ENCODE results near the gene MNAT1.
"Not testable (repeated sequence)": the region's sequence is repeated elsewhere in the genome, so short reads cannot be mapped to it uniquely, and the experiment has no call there.

Gene MNAT1

DNA sequence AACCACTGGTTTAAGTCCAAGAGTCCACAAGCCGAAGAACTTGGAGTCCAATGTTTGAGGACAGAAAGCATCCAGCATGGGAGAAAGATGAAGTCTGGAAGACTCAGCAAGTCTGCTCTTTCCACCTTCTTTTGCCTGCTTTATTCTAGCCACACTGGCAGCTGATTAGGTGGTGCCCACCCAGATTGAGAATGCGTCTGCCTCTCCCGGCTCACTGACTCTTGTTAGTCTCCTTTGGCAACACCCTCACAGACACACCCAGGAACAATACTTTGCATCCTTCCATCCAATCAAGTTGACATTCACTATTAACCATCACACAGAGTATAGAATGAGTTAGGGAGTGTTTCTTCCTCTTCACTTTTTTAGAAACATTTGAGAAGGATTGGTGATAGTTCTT is 156.1 kb downstream of the MNAT1 start:
- DNase-seq, result not testable (repeated sequence)

DNA sequence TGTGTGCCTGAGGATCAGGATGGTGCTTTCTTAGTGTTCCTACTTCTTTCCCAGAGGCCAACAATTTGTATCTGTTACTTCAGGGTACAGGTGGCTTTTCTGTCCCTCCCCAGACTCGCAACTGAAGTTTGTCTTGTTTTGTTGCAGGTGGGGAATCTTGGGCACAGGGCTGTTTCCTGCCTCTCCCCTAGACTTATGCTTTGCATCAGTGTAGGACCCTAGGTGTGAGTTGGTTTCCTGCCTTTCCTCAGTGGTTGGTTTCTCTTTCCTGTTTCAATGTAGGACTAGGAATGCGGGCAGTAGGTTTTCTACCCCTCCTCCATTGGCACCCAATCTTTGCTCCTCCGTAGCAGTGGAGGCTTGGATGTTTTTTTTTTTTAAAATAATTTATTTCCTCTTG is 159.3 kb downstream of the MNAT1 start:
- DNase-seq, result no peak

DNA sequence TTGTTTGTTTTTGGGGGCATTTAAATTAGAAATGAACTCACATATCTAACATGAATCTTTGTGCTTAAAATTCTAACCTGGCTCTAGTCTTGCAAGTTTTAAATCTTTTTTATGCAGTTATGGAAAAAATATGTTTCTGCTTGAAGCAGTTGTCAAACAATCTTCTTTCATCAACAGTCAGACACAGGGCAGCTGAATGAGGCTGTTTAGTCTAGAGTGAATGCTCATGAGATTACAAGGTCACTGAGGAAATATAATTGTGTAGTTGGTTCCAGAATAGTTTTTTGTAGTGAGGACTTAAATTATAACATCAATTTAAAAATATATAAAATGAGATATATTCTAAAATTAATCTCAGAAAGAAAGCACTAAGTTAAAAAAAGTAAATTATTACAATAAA is 169.8 kb downstream of the MNAT1 start:
- no peak for DNase-seq

DNA sequence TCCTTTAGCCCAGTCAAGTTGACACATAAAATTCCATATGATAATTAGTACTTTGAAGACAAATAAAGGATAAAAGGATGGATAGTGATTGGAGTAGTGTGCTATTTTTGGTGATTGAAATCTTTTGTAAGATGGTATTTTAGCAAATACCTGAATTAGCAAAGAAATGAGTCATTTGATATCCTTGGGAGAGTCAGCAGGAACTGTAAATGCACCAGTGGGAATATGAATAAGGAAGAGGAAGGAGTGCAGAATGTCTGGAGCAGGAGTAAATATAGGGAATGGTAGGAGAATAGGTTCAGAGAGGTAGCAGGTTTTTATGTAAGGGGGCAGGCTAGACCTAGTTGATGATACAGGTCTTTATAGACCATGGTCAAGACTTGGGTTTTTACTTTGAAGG is 171.4 kb downstream of the MNAT1 start:
- no peak for DNase-seq

DNA sequence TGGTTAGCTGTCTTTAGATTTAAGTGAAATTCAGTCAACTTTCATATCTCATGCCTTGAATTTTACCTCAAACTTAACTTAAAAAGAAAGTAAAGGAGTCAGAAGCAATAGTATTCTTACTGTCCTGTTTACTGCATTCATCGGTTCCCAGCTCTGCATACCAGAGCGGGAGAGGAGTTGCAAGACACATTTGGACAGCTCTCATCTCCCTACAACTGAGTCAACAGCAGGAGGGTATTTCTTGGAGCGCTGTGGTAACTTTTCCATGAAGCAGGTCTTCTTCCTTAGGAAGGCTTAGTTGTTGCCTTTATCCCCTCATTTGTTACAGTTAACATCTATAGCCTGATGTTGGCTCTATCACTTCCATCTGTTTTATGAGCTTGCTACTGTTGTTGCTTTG is 181.2 kb downstream of the MNAT1 start:
- DNase-seq, result no peak

DNA sequence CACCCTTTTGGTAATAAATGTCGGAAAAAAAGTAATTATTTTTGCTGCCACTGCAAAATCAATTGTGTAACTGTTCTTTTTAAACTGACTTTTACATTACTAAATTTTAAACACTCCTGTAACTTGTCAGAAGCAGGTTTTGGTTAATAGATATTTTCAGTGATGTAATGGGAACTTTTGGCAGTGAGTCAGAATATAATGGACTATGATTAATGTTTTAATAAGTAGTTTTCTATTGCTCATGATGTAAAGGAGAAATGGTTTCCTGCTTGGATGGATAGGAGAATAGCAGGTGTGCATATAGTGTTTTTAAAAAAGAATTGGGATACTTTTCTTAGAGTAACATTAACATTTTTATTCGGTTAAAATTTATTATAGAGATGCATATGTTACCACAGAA is 187.5 kb downstream of the MNAT1 start:
- DNase-seq, result no peak

DNA sequence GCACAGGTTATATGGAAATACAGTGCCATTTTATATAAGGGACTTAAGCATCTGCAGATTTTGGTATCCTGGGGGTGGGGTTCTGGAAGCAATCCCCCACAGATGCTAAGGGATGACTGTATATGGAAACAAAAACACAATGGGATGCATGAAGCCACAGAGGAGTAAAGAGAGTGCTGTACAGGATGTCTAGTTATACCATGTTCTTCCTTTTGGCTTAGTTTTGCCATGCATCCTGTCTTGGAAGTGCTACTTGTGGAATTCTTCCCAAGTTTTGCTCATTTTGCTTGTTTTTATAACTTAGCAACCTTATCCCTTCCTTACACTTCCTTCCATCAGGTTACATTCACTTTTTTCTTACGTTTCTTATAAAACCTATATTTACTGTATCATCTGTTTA is 190.7 kb downstream of the MNAT1 start:
- DNase-seq, result no peak

DNA sequence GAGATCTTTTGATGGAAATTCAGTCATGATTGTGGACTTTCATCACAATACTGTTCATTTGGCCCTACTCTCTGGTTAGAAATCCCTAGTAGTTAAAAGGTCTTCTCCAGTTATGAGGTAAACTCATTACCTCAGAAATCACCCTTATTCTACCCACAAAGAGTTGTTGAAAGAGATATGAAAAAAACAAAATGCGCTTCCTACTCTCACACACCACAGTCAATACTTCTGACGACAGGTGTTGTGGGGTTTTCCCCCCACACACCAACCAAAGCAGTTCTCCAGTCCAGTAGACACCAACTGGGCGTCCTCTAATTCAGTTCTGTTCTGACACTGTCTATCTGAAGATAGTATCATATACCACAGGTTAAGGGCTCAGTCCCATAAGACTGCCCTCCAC is 191.4 kb downstream of the MNAT1 start:
- DNase-seq, result no peak

DNA sequence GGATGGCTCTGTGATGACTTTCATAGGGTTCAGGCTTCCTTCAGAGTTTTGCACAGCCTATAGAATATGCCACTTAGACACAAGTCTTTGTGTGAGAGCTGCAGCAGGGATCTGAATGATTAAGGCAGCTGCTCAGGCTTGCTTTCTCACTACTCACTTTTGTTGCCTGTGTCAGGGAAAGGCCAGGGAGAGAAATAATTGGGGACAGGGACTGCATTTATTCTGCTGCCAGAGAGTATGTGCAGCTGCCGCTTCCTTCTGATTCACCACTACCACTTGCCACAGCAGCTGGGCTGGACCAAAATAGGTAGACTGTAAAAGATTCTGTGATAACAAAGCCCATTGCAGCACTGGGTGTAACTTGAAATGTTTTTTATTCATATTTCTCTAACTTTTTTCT is 196.7 kb downstream of the MNAT1 start:
- DNase-seq, result no peak

DNA sequence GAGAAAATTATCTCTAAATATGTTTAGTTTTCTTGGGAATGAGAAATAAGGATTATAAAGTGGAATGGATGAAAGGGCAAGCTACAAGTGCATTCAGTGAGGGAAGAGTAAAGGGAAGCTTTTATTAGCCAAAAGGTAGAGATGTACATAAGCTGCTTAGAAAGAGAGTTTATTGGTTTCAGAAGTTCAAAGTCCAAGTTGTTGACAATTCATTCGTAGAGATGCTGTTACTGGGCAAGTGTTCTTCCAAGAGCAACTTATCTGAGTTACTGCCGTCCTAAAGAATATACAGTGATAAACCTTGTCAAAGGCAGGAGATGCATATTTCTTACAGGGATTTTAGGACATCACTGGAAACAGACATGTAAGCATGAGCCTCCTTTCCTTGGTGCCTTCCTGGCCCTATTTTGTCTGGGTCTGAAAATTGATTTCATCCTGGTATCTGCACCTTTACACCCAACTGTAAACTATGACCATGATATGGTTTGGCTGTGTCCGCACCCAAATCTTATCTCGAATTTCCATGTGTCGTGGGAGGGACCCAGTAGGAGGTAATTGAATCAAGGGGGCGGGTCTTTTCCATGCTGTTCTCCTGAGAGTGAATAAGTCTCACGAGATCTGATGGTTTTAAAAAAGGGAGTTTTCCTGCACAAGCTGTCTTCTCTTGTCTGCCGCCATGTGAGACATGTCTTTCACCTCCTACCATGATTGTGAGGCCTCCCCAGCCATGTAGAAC is 199.5 kb downstream of the MNAT1 start:
- DNase-seq, result no peak

DNA sequence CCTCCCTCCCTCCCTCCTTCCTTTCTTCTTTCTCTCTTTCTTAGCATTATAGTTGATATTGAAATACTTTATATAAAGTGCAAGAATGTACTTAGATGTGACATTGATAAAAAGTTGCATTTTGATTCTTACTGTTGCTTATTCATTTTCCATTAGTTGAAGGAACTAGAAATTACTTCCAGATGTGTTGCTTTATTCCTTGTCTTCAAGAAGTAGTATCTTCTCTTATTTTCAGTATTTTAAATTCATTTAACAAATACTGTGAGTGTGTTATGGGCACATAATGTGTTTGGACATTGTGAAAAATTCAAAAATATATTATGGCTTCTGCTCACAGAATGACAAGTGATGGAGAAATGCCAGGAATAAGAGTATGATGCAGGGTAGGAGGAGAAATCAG is 200.8 kb downstream of the MNAT1 start:
- no peak for DNase-seq

DNA sequence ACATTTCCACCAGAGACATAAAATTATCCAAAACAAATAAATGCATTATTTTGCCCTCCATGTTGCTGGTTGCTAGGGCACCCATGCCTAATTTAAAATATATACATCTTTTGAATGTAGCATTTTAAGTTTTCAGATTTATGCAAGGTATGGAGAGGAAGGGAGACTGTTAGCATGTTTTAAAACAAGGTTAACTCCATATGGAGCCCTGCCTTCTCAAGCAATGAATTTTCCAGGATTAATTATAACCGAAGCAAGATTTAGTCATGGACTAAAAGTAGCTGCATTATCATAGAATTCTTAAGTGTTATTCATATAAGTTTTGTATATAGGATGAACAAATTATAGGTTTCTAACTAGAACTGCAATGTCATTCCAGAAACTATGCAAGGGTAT is 209.1 kb downstream of the MNAT1 start:
- DNase-seq, result no peak

DNA sequence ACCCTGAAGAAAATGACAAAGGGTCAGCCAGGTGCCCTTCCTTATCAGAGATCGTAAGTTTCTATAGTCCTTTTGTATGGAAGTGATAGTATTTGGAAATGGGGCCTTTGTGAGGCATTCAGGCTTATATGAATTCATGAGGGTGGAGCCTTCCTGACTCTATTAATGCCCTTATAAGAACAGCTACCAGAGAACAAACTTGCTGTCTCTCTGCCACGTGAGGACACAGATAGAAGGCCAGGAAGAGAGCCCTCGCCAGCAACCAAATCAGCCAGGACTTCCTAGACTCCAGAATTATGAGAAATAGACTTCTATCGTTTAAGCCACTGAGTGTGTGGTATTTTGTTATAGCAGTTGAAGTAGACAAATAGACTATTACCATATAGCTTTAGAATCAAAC is 209.6 kb downstream of the MNAT1 start:
- no peak for DNase-seq

DNA sequence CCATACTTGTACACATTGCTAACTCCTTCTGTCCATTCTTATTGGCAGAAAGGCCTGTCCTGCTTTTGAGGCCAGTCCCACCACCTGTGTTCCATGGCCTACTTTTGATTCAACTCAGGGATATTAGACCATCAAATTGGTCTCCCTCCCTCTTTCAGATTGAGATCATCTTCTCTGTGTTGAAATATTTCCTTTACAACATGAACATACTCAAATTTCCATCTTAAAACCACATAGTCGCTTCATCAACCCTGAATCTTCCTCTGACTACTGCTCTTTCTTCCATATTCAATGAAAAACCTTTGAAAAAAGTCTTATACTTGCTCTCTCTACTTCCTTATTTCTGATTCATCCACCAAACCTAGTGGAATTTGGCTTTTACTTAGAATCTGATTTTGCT is 211.4 kb downstream of the MNAT1 start:
- peak; percentile 53 for DNase-seq

DNA sequence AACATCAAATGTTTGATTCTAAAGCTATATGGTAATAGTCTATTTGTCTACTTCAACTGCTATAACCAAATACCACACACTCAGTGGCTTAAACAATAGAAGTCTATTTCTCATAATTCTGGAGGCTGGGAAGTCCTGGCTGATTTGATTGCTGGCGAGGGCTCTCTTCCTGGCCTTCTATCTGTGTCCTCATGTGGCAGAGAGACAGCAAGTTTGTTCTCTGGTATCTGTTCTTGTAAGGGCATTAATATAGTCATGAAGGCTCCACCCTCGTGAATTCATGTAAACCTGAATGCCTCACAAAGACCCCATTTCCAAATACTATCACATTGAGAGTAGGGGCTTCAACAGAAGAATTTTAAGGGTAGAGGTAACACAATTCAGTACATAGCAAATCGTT is 212.2 kb downstream of the MNAT1 start:
- no peak for DNase-seq

DNA sequence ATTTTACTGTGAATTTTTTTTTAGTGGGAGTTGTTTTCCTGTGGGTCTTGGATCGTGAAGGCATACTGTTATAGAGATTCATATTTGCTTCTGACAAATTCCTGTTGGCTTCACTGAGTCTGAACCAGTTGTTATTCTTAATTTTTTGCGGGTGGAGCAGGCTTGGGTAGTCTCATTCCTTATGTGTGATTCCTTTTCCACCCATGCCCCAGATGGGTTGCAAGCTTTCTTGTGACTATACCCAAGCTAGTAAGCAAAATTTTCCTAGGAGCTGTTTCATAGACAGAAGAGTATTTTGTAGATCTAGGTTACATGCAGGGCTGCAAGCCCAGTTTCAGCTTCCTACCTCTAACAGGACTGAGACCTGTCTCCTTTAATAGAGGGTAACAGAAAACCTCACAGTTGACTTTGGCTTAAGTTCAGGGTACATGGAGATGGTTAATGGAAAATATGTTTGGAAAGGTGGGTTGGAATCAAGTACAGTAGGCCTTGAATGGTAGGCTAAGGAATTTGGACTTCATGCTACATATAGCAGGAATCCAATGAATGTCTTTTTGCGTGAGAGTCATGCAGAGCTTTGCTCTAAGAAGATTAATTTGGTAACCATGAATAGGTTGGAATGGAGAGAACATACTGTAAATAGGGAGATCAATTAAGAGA is 217.3 kb downstream of the MNAT1 start:
- DNase-seq, result no peak

DNA sequence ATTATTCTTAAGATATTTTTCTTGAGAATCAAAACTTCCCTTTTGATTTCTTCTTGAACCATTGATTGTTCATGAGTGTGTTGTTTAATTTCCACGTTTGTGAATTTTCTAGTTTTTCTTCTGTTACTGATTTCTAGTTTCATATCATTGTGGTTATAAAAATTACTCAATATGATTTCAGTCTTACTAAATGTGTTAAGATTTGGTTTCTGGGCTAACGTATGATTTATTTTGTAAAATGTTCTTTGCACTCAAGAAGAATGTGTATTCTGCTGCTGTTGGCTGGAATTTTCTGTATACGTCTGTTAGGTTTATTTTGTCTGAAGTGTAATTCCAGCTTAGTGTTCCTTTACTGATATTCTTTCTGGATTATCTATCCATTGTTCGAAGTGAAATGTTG is 221.6 kb downstream of the MNAT1 start:
- peak; percentile 42 for DNase-seq

DNA sequence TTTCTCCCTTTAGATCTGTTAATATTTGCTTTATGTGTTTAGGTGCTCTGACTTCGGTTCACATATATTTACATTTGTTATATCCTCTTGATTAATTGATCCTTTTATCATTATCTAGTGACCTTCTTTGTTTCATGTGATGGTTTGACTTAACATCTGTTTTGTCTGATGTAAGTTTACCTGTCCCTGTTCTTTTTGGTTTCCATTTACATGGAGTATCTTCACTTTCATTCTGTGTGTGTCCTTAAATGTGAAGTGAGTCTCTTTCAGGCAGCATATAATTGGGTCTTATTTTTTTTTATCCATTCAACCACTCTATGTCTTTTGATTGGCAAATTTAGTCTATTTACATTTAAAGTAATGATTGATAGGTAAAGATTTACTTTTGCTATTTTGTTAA is 222.1 kb downstream of the MNAT1 start:
- peak; percentile 18 for DNase-seq

DNA sequence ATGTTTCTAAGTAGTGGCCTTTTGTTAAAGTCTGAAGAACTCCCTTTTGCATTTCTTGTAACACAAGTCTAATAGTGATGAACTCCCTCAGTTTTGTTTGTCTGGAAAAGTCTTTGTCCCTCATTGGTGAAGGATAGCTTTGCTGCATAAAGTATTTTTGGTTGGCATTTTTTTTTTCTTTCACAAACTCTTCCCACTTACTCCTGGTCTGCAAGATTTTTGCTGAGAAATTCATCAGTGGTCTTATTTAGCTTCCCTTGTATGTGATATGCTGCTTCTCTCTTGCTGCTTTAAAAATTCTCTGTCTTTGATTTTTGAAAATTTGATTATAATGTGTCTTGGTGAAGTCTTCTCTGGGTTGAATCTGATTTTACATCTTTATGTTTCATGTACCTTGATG is 223.6 kb downstream of the MNAT1 start:
- no peak for DNase-seq

DNA sequence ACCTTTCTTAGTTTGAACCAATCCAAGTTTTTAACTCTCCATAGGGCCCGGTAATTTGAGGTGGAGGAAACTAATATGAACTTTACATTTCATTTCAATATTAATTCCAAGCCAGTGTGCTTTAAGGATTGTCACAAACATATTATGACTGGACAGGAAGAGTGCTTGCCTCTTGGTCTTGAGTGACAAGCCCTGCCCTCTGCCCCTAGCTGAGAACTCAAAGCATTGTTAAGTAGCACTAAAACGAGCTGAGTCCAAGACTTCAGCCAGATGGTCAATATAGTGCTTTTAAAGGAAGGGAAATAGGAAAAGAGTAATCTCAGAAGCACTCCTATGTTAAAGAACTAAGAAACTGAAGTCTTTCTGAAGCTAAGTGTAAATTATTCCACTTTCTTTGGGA is 229.2 kb downstream of the MNAT1 start:
- no peak for DNase-seq

DNA sequence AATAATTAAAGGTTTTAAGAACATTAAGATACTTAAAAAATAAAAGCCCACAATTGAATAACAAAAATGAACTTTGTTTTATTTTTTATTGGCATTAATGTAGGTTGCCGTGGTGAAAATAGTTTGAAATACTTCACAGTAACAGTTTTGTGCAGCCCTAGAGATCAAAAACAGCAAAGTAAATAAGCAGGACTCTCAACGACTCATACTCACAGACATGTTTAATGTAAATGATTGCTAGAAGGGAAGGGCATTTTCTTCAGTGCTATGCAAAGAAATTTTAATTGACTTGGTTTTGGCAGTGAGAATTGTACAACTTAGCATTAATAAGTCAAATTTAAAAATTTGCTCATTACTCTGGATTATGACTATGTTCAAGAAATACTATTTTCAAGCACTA is 230.3 kb downstream of the MNAT1 start:
- no peak for DNase-seq

DNA sequence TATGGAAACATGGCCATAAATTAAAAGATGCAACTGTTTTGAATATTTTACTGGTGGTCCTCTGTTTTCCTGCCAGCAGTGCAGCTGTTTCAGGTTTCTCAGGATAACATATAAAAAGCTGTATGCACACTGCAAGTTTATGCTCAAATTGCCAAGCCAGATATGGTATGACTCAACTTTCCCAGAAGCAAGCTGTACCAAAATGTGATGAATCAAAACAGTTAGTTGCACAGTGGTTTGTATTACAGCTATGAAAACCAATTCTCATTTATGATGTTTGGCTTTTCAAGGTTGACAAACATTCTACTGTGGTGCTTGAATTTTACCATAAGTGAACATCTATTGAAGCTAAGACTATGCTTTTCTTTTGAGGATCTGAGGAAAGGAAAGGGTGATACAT is 230.8 kb downstream of the MNAT1 start:
- DNase-seq, result peak; percentile 72

DNA sequence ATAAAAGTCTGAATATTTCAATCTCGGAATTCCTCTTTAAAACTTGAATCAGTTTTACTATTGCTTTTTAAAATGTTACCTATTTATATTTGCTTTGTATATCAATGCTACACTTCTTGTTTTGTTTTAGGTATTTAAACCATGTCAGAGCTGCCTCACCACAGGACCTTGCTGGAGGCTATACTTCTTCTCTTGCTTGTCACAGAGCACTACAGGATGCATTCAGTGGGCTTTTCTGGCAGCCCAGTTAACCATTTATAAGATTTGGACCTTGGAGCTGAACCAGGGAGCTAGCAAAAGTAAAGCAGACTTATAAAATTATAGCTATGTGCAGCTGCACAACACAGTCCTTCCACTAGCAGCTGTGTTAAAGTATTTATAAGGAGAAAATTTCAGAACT is 233.5 kb downstream of the MNAT1 start:
- no peak for DNase-seq

DNA sequence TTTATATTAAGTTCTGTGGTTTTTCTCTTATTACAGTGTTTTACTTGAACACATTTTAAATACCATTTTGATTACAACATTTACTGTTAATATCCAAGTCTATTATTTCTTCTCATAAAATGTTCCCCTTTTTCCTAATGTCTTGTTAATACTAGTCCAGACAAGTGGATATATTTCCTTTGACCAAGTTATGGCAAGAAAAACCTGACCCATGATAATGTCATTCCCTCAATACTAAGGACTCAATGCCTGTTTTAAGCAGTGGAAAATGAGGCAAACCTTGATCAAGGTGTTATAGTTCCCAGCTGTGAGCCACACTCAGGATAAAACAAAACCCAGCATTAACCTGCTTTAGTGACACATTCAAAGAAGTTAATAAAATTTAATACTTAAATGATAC is 234.1 kb downstream of the MNAT1 start:
- no peak for DNase-seq

DNA sequence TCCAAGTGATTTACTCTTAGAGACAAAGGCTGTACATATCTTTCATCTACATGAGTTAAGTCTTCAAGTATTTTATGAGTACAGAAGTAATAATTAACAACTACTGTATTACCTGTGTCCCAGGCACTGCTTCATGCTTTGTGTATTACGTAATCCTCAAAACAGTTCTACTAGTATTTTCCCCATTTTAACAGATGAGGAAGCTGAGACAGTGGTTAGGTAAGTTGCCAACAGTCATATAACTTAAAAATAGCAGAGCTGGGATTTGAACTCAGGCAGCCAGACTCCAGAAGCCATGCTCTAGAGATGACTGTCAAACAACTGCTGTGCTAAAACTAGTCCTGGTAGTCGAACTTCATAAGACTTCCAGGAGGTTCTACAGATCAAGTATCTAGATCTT is 235.6 kb downstream of the MNAT1 start:
- no peak for DNase-seq
